HUES64 (cell line): Measurements from ENCODE around the gene SPATA2.

Experiments
- H3K27ac ChIP-seq: 2 replicates; pipeline ENCODE4 v1.7.0; 2013; ENCODE audit warnings: low read depth, low read length, inconsistent platforms
- H3K27me3 ChIP-seq: 2 replicates; pipeline ENCODE4 v1.6.1; 2013; ENCODE audit warnings: mild to moderate bottlenecking, low read length; ENCODE audit not compliant: insufficient read depth
- H3K36me3 ChIP-seq: 2 replicates; pipeline ENCODE4 v1.6.1; 2013; ENCODE audit warnings: mild to moderate bottlenecking, low read length; ENCODE audit not compliant: insufficient read depth
- H3K4me1 ChIP-seq: 2 replicates; pipeline ENCODE4 v1.6.1; 2013; ENCODE audit warnings: mild to moderate bottlenecking, low read length, moderate library complexity; ENCODE audit not compliant: insufficient read depth
- H3K4me3 ChIP-seq: 2 replicates; pipeline ENCODE4 v1.5.1; 2013; ENCODE audit warnings: mild to moderate bottlenecking, low read length, moderate library complexity
- H3K9ac ChIP-seq: 2 replicates; pipeline ENCODE4 v1.6.1; 2013; ENCODE audit warnings: mild to moderate bottlenecking, low read depth, low read length
- H3K9me3 ChIP-seq: 2 replicates; pipeline ENCODE4 v1.6.1; 2013; ENCODE audit warnings: low read depth, low read length; ENCODE audit not compliant: insufficient read depth
- WGBS: fragments of 150-250, 120-280 bp; methylation state at CpG from one replicate; pipeline ENCODE4 v1.1.7; 2013; ENCODE audit warnings: missing lambda C conversion rate; 5-methylcytosine and 5-hydroxymethylcytosine counted together

Gene SPATA2

DNA sequence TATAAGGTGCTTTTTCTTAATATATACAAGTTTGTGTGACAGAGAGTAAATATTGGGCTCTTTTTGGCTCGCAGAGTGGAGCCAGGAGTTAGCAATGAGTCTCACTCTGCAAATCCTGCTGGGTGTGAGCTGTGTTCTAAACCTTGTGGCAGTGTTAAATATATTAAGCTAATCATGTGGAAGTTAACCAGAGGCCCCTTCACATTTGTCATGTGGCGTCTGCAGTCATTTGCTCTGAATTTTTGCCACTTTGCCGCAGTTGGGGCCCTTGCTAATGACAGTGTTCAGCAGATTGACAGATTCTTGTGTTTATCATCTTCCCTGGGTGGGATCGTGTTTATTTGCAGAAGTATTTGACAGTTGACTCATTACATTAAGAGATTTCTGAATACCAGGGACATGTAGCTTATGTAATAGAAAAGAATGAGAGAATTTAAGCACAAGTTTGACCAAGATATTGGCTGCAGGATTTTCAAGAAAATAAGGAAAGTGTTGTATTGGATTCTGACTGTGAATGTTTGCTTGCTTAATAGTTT, 37.9 kb downstream of the SPATA2 start:
- H3K9me3 ChIP-seq = no peaks in the 10 kb centered on the region
- no peaks in the 10 kb centered on the region for H3K27me3 ChIP-seq
- no peaks in the 10 kb centered on the region for H3K36me3 ChIP-seq
- no peak overlapping the region for H3K4me3 ChIP-seq
- H3K27ac ChIP-seq = no peak overlapping the region
- no peak overlapping the region for H3K9ac ChIP-seq
- no peaks in the 10 kb centered on the region for H3K4me1 ChIP-seq
- WGBS = 65% methylated on average over 4 of the region's 4 CpGs

DNA sequence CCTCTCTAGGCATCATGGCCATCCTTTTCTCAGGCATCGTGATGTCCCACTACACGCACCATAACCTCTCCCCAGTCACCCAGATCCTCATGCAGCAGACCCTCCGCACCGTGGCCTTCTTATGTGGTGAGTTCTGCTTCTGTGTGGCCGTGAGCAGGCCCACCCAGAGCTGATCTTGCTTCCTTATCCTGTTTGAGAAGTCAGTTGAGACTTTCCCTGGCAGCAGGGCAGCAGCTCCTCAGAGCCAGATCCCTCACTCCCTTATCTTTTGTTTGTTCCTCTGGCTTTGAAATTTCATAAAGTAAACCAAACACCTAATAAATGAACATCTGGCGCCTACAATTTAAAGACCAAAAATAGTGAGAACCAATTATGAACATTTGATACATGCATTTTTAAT, 40.6 kb downstream of the SPATA2 start:
- Histone ChIP-seq H3K36me3 (no peaks in the 10 kb centered on the region), H3K27me3 (no peaks in the 10 kb centered on the region), H3K9me3 (no peaks in the 10 kb centered on the region), H3K4me3 (no peak overlapping the region), H3K27ac (no peak overlapping the region), H3K9ac (no peak overlapping the region), H3K4me1 (peaks cover 5% of the 10 kb centered on the region; the same call in 1 of the 2 replicates)
- WGBS = 93% methylated on average over 6 of the region's 6 CpGs

DNA sequence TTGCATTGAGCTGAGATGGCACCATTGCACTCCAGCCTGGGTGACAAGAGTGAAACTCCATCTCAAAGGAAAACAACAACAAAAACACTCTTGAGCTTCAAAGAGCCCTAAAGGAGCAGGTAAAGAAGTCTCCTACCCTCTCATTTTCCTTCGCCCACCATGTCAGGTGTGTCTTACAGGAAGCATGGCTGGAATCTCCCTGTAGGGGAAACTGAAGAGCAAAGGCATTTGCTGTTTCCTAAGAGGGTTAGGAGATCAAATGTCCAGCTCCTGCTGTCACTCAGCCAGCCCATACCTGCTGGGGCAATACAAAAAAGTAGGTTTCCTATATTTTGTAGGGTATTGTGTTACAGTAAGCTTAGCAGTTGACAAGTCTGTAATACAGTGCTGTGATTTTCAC, 43.3 kb downstream of the SPATA2 start:
- Histone ChIP-seq H3K36me3 (no peaks in the 10 kb centered on the region), H3K9me3 (no peaks in the 10 kb centered on the region), H3K4me1 (peaks cover 16% of the 10 kb centered on the region), H3K4me3 (no peak overlapping the region), H3K27ac (no peak overlapping the region), H3K9ac (no peak overlapping the region), H3K27me3 (no peaks in the 10 kb centered on the region)
- 90% methylated on average over 1 of the region's 1 CpG for WGBS

DNA sequence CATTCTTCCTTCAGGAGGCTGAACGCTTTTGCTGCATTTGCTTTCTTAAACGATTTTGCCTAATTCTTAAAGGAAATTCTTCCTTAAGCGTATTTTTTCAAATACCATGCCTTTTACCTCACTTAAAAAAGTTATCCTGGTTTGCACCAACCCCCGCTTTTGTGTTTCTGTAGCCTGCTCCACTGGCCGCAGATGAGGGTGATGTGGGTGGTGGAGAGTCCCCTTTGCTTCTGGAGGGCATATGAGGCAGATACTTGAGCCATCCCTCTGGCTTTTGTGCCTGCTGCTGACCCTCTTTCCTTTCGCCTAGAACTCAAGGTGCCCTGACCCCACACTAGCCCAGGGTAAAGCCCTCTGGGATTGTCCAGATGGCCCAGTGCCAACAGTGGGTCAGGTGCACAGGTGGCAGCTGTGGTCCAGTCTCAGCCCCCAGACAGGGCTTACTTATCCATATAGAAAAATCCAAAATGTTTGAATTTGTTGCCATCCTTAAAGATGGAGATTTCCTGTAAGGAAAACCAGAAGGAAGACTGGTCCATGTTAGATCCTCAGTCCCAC, 43.9 kb downstream of the SPATA2 start:
- Histone ChIP-seq H3K4me1 (peaks cover 21% of the 10 kb centered on the region), H3K27me3 (no peaks in the 10 kb centered on the region), H3K36me3 (no peaks in the 10 kb centered on the region), H3K4me3 (no peak overlapping the region), H3K9me3 (no peaks in the 10 kb centered on the region), H3K27ac (no peak overlapping the region), H3K9ac (no peak overlapping the region)
- WGBS = 92% methylated on average over 6 of the region's 6 CpGs

DNA sequence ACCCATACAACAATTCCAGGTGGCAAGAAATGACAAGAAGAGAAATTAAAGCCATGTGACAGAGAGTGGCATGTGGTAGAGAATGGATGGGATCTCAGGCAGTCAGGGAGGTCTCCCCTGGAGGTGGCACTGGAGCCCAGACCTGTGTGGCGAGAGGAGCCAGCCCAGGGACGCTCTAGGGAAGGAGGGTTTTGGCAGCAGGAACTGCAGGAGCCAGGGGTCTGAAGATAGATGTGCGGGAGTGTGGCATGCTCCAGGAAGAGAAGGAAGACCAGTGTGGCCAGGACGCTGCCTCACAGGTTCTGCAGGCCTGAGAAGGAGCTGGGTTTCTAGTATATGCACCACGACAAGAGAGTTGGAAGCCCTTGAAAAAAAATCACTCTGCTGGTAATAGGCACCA, 45.1 kb downstream of the SPATA2 start:
- no peaks in the 10 kb centered on the region for H3K36me3 ChIP-seq
- peaks cover 21% of the 10 kb centered on the region for H3K4me1 ChIP-seq
- H3K4me3 ChIP-seq = no peak overlapping the region
- H3K27ac ChIP-seq = no peak overlapping the region
- H3K9ac ChIP-seq = no peak overlapping the region
- 89% methylated on average over 5 of the region's 5 CpGs for WGBS
- no peaks in the 10 kb centered on the region for H3K27me3 ChIP-seq
- no peaks in the 10 kb centered on the region for H3K9me3 ChIP-seq

DNA sequence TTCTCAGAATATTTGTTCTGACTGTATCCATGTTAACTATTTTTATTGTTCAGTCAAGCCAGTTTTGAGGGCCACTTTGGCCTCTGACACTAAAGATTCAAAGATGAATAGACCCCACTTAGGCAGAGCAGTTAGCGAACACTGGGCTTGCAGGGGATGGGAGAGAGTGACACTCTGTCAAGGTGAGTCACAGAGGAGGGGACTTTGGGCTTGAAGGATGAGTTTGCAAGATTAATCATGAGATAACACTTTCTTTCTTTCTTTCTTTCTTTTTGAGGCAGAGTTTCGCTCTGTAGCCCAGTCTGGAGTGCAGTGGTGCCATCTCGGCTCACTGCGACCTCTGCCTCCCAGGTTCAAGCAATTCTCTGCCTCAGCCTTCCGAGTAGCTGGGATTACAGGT, 46.4 kb downstream of the SPATA2 start:
- peaks cover 21% of the 10 kb centered on the region for H3K4me1 ChIP-seq
- WGBS = 77% methylated on average over 5 of the region's 5 CpGs
- no peak overlapping the region for H3K4me3 ChIP-seq
- H3K27me3 ChIP-seq = no peaks in the 10 kb centered on the region
- H3K9ac ChIP-seq = no peak overlapping the region
- 0 out of 2 replicates have a peak, but pooled peaks cover 6% of the 10 kb centered on the region for H3K36me3 ChIP-seq
- no peaks in the 10 kb centered on the region for H3K9me3 ChIP-seq
- no peak overlapping the region for H3K27ac ChIP-seq

DNA sequence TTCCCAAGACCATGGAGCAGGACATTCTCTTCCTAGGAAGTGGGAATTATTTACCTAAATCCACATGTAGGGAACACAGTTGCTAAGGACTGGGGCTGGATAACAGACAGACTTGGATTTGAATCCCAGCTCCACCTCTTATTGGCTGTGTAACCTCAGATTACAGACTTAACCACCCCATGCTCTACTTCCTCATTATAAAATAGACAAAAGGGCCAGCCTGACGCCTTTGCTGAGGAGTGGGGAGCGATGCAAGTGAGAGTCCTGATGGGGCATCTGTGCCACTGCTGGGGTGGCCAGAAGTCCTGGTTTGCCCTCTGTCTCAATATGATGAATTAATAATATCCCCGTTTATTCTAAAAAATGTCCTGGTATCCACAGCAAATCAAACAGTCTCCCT, 46.8 kb downstream of the SPATA2 start:
- WGBS = 96% methylated on average over 3 of the region's 3 CpGs
- no peak overlapping the region for H3K9ac ChIP-seq
- H3K4me3 ChIP-seq = no peak overlapping the region
- 0 out of 2 replicates have a peak, but pooled peaks cover 6% of the 10 kb centered on the region for H3K36me3 ChIP-seq
- H3K4me1 ChIP-seq = peaks cover 21% of the 10 kb centered on the region
- H3K27ac ChIP-seq = no peak overlapping the region
- no peaks in the 10 kb centered on the region for H3K9me3 ChIP-seq
- H3K27me3 ChIP-seq = no peaks in the 10 kb centered on the region

DNA sequence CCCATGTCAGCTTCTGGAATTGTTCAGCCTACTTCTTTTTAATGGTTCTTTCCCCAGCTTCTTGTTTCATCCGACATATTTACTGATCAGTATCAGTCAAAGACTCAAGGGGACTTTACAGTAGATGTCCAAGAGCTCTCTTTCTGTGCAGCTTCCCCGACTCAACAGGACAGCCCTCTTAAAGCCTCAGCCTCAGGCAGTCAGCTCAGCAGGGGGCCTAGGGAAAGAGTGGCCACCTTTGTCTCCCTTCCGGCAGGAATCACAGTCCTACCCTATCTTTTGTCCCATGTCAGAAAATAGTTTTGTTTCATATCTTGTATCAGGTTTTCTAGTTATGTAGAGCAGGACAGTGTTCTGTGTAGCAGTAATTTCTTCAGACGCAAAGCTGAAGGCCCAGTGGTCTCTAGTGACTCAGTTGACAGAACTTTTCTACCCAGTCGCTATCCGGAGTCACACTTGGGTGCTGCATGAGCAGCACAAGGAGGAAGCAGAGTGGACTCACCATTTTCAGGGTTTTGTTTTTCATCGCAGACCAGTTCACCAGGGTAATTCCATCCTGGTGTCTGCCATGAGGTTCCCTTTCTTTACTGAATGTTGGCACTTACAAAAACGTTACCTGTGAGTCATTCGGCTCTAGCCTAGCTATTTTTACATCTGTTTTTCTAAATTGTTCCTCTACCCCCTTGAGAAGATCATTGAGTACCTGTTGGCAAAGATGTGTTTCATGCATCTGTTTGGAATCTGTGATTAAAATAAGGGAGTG, 47.7 kb downstream of the SPATA2 start:
- 0 out of 2 replicates have a peak, but pooled peaks cover 6% of the 10 kb centered on the region for H3K36me3 ChIP-seq
- no peaks in the 10 kb centered on the region for H3K27me3 ChIP-seq
- no peaks in the 10 kb centered on the region for H3K9me3 ChIP-seq
- H3K4me1 ChIP-seq = peaks cover 21% of the 10 kb centered on the region
- no peak overlapping the region for H3K4me3 ChIP-seq
- no peak overlapping the region for H3K9ac ChIP-seq
- WGBS = 75% methylated on average over 9 of the region's 9 CpGs
- H3K27ac ChIP-seq = no peak overlapping the region

DNA sequence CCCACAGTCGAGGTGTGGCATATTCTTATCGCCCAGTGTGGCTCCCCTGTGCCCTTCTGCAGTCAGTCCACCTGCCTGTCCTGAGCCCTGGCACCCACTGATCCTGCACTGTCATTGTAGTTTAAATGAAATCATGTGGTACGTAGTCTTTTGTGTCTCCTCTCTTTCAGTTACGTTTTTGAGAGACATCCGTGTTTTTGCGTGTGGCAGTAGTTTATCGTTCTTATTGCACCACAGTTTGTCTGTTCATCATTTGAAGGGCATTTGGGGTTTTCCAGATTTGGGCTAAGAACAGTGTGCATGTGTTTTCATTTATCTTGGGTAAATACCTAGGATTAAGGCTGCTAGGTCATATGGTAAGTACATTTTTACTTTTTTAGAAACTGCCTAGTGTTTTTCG, 49.3 kb downstream of the SPATA2 start:
- no peaks in the 10 kb centered on the region for H3K9me3 ChIP-seq
- H3K36me3 ChIP-seq = 0 out of 2 replicates have a peak, but pooled peaks cover 6% of the 10 kb centered on the region
- no peak overlapping the region for H3K9ac ChIP-seq
- WGBS = 96% methylated on average over 7 of the region's 8 CpGs
- H3K4me1 ChIP-seq = peaks cover 16% of the 10 kb centered on the region
- no peak overlapping the region for H3K4me3 ChIP-seq
- no peak overlapping the region for H3K27ac ChIP-seq
- no peaks in the 10 kb centered on the region for H3K27me3 ChIP-seq

DNA sequence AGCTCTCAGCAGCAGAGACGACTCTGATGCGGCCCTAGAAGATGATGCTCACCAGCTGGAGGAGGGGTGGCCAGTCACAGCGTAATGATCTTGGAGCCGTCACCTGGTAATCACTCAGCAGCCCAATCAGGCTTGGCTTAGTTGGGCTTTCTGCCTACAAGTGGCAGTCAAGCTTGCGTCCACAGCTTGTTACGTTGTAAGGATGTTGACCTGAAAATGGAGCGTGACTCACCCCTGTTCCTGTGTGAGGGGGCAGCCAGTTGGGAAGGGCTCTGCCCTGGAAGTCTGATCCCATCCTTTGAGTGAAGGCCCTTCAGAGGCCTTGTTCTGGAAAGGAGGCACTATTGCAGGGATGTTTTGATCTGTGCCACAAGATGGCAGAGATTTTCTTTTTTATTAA, 49.8 kb downstream of the SPATA2 start:
- peaks cover 16% of the 10 kb centered on the region for H3K4me1 ChIP-seq

DNA sequence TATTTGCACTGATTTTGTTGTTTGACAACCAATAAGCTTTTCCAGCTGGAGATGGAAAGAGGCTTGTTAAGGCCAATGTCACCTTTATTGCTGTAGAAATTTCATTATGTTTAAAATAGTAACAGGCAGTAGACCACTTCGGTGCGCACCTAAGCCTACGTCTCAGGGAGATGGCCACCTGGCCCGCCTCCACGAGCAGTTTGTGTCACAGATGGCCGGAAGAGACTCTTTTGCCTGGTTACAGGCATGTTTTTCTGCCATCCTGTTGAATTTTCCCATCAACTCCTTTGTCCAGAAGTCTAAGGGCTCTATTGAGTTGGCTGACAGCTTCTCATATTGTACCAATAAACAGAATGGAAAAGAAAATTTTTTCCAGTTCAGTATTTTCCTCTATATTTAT, 51.7 kb downstream of the SPATA2 start:
- Histone ChIP-seq H3K9me3 (no peaks in the 10 kb centered on the region), H3K4me1 (peaks cover 16% of the 10 kb centered on the region), H3K36me3 (0 out of 2 replicates have a peak, but pooled peaks cover 6% of the 10 kb centered on the region), H3K9ac (no peak overlapping the region), H3K27ac (no peak overlapping the region), H3K4me3 (no peak overlapping the region), H3K27me3 (no peaks in the 10 kb centered on the region)
- WGBS = 98% methylated on average over 6 of the region's 6 CpGs

More for the DNA sequence above, 49.8 kb downstream of the SPATA2 start:
- 90% methylated on average over 7 of the region's 7 CpGs for WGBS
- no peaks in the 10 kb centered on the region for H3K27me3 ChIP-seq
- H3K9ac ChIP-seq = no peak overlapping the region
- no peak overlapping the region for H3K27ac ChIP-seq
- no peaks in the 10 kb centered on the region for H3K9me3 ChIP-seq
- H3K4me3 ChIP-seq = no peak overlapping the region
- 0 out of 2 replicates have a peak, but pooled peaks cover 6% of the 10 kb centered on the region for H3K36me3 ChIP-seq
